Stimulated activated CD8-positive, alpha-beta memory T cell treated with anti-CD3 and anti-CD28 coated beads, Interleukin-12 subunit alpha, Interleukin-12 subunit beta, amount 100 ng/mL, for 24 hours (primary cell): ENCODE measurements around the gene ITGA2.

Source experiments
- DNase-seq: peaks from one replicate; pipeline ENCODE4 v3.0.0-alpha.2; 2020; ENCODE audit errors: extremely low read depth

Gene ITGA2

GRCh38 chr5:52988335-52989024 lies 672 bp upstream of the ITGA2 start:
- no peak for DNase-seq

GRCh38 chr5:52989781-52990527 lies 802 bp downstream of the ITGA2 start:
- no peak for DNase-seq

GRCh38 chr5:52990528-52990925 lies 1.4 kb downstream of the ITGA2 start:
- no peak for DNase-seq

- no peak for DNase-seq
Measured at GRCh38 chr5:52993367-52993766, 4.2 kb downstream of the ITGA2 start.

GRCh38 chr5:52994266-52994665 lies 5.1 kb downstream of the ITGA2 start:
- DNase-seq, result no peak

GRCh38 chr5:52995095-52995494 lies 5.9 kb downstream of the ITGA2 start:
- no peak for DNase-seq

- no peak for DNase-seq
Measured at GRCh38 chr5:52995914-52996313, 6.8 kb downstream of the ITGA2 start.

GRCh38 chr5:52996979-52997378 lies 7.8 kb downstream of the ITGA2 start:
- no peak for DNase-seq

- no peak for DNase-seq
Measured at GRCh38 chr5:52997424-52997823, 8.3 kb downstream of the ITGA2 start.

GRCh38 chr5:52998552-52999313 lies 9.6 kb downstream of the ITGA2 start:
- no peak for DNase-seq

- DNase-seq, result no peak
Measured at GRCh38 chr5:52999344-52999949, 10.3 kb downstream of the ITGA2 start.

GRCh38 chr5:53001541-53001940 lies 12.4 kb downstream of the ITGA2 start:
- no peak for DNase-seq

- no peak for DNase-seq
Measured at GRCh38 chr5:53002491-53002890, 13.3 kb downstream of the ITGA2 start.

GRCh38 chr5:53003144-53003543 lies 14.0 kb downstream of the ITGA2 start:
- DNase-seq, result no peak

GRCh38 chr5:53006911-53007890 lies 18.0 kb downstream of the ITGA2 start:
- no peak for DNase-seq

GRCh38 chr5:53008751-53009150 lies 19.6 kb downstream of the ITGA2 start:
- no peak for DNase-seq

GRCh38 chr5:53009816-53010215 lies 20.7 kb downstream of the ITGA2 start:
- no peak for DNase-seq

- DNase-seq, result no peak
Measured at GRCh38 chr5:53010814-53011213, 21.7 kb downstream of the ITGA2 start.

- DNase-seq, result no peak
Measured at GRCh38 chr5:53011233-53011632, 22.1 kb downstream of the ITGA2 start.

GRCh38 chr5:53013857-53014256 lies 24.7 kb downstream of the ITGA2 start:
- no peak for DNase-seq

GRCh38 chr5:53017383-53017782 lies 28.2 kb downstream of the ITGA2 start:
- DNase-seq, result no peak
